Stimulated activated CD4-positive, alpha-beta T cell treated with anti-CD3 and anti-CD28 coated beads, Interleukin-4, amount 100 ng/mL, for 4 hours (primary cell): ENCODE measurements around the gene BTBD6.

Experiments
- DNase-seq, 2 experiments: peaks; one replicate each; pipeline ENCODE4 v3.0.0-alpha.2; 2020

BTBD6 gene

DNA sequence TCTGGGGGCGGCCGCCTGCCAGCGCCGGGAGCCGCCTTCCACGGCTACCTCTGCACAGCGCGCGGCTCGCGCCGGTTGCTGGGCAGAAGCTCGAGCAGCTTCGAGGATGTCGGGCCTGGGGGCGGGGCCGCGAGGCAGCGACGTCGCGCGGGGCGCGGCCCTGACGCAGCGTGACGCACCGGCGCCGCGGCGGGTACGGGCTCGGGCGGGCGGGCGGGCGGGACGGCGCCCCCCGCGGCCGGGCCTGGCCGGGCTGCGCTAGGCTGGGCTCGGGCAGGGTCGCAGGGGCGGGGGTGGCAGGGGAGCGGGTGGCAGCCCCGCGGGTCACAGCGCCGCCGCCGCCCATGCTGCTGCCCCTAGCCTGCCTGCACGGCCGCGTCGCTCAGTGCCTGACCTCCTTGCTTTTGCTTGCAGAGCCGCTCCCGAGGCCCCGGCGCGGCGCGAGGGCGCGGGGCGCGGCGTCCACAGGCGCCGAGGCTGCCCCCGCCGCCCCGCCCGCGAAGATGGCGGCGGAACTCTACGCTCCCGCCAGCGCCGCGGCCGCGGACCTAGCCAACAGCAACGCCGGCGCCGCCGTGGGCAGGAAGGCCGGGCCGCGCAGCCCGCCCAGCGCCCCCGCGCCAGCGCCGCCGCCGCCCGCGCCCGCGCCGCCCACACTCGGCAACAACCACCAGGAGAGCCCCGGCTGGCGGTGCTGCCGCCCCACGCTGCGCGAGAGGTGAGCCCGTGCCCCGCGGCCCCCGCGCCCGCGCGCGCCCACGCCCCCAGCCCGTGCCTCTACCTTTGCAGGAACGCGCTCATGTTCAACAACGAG, at the start of gene BTBD6:
BTBD6 (plus strand) TSS at position 166 of the 814 bp plus-strand sequence; CDS start at position 345, 179 bp downstream.
- DNase-seq, result peak; percentile 86 to 88

DNA sequence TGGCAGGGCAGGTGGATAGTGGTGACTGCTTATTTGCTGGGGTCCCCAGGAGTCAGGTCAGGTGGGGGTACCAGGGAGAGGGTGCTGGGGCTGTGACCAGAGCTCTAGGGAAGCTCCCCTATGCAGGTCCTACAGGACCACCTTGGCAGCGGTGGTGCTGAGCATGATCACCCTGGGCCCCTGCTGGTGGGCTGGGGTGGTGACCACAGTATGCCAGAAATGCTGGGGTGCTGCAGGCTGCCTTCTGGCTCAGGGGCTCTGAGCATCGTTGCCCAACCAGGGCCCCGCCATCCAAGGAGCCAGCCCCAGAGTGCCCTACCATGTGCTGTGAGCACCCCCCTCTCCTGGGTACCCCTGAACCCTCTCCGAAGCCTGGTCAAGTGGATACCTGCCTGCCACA, 49.7 kb upstream of the BTBD6 start:
- no peak for DNase-seq

DNA sequence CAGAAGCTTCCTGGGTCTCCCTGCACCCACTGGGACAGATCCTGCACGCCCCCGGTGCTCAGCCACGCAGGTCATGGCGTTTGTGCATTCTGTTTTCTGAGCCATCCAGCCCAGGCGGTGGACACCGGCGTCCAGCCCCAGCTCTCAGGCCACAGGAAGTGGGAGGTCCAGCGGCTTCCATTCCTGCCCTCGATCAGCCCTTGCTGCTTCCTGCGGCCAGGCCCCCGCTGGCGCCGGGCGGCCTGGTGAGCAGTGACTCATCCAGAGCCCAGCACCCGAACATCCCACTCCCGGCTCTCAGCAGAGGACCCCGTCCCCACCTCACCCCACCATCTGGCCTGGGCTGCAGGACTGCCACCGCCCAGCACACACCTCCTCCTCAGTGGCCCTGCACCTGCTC, 49.2 kb upstream of the BTBD6 start:
- no peak for DNase-seq

DNA sequence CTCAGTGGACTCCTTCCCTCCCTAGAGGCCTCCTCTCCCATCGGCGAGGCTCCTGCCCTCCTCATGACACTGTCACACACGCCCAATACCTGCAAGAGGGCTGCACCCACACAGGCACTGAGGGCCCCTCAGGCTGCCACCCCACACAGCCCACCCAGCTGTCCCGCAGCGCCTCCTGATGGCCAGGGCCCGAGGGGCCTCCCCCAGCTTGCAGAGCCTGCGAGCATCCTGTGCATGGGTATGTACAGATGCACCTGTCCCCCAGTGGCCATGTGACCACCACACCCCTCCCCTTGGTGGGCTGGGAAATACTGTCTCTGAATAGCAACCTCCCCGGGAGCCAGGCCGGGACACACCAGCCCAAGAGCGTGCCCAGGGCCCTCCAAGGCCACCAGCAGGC, 48.3 kb upstream of the BTBD6 start:
- no peak for DNase-seq

DNA sequence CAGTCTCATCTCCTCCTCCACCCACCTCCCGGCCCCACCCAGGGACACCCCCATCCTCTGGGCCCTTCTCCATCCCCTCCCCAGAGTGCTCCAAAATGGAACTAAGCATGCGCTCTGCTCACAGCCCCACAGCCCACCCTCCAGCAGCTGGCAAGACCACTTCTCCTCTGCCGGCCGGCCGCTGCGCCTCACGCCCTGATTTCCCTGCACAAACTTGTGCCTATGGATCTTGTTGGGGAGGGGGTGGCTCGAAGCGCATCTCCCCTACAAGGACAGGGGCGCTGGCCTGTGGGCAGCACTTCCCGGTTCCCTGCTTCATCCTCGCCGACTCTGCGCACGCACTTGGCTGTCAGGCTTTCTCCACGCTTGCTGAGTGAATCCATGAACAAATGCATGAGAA, 47.7 kb upstream of the BTBD6 start:
- no peak for DNase-seq

DNA sequence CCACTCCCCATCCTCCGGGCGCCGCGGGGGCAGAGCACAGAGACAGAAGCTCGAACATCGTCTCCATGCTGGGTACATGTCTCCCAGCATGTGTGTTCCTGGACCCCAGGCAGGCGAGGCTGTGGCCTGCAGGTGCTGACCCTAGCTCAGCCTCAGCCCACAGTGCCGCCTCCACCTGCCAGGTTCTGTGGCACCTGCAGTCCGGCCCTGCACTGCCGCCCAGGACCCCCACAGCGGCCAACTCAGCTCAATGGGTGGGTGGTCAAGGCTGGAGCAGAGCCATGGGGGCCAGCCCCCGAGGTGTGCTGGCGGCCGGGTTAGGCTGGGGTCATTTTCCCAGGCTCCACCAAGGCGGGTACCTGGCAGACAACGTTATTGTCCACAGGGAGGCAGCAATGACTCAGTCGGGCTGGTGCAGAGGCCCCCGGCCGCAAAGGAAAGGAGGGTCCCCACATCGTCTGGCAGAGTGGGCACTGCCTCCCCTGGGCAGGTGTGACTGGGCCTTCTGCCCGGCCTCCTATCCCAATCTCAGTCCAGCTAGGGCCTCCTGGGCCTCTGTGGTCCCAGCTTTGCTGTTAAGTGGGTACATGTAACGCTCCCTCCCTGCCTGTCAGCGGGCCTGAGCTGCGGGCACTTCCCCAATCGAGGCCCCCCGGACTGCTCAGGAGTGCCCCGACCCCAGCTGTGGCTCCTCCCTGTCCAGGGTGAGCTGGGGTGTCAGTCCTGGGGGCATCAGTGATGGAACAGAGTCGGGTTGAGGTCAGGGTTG, 47.0 kb upstream of the BTBD6 start:
- DNase-seq, result no peak

DNA sequence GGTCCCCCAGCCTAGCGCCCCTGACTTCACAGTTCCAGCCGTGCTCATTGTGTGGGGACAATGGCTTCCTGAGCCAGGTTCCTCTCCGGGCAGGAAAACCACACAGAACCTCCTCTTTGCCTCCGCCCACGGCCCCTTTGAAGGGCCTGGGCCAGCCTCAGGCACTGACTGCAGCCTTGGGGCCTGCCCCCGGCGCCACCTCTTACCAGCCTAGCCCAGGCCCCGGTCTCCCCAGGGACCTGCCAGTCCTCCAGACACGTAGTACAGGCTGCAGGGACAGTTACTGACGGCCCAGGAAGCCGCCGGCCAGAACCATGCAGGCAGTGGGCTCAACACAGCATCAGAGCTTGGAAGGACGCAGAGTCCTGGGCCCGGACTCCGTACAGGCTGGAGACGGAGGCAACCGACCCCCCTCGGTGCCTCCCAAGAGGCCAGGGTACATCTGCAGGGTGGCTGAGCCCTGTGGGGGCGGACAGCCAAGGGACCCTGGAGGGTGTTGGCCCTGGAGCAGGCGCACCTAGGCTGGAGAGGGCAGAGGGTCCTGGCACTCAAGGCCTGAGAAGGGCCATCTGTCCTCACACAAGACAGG, 46.3 kb upstream of the BTBD6 start:
- DNase-seq, result no peak

DNA sequence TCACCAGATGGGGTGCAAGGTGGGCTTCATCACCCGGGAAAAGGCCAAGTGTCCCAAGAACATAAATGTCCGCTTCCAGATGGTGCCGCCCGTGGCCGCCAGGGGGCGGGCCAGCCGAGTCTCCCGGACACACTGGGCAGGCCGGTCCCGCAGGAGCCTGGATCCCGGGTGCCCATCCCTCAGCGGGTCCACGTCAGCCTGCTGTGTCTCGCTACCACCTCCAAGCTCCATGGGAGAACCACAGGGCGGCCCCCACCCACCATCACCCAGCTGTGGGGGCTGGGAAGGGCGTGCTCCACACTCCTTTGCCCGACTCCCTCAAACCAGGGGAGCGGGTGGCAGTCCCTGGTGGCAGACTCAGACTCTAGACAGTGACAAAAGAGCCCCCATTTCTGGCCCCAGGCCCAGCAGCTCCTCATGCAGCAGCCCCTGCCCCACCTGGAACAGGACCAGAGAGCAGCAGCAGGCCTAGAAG, 45.2 kb upstream of the BTBD6 start:
- DNase-seq, result peak; percentile 32 to 63

DNA sequence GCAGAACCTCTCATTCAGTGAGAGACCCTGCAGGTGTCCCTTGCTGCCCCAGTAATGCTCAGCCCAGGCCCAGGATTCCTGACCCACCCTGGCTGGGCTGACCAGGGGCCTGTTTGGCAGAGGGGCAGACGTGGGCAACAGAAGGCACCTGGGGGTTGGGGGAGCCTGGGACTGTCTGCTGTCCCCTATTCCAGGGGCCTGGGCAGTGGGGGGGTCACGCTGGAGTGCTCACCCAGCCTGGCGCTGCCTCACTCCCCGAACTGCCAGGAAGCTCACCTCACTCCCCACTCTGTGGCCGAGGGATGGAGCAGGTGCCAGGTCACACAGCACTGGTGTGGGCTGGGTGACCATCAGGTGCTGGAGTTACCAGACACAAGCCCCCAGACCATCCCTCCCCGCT, 44.6 kb upstream of the BTBD6 start:
- no peak for DNase-seq

DNA sequence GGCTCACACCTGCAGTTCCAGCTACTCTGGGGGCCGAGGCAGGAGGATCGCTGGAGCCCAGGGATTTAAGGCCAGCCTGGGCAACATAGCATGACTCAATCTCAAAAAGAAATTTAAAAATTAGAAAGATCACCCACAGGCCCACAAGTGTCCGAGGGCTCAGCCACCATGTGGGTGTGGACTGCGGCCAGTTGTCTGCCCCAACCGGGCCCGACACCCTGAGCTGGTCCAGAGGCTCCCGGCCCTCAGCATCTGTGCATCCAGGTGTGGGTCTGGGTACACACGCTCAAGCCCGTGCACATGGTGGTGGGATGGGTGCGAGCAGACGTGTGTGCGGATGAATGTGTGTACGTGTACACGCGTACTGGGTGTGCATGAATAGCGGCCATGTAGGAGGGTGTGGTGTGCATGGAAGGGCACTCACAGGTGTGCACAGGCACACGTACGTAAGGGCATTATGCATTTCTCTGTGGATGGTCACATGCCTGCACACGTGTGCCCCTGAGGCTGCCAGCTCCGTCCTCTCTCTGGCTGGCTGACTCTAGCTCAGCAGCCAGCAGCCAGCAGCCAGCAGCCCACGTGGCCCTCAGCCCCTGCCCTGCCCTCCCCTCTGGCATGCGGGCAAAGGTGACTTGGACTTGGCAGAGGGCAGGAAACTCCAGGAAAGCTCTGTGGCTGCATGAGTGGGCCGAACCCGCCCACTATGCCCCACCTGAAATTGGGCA, 44.0 kb upstream of the BTBD6 start:
- DNase-seq, result no peak

DNA sequence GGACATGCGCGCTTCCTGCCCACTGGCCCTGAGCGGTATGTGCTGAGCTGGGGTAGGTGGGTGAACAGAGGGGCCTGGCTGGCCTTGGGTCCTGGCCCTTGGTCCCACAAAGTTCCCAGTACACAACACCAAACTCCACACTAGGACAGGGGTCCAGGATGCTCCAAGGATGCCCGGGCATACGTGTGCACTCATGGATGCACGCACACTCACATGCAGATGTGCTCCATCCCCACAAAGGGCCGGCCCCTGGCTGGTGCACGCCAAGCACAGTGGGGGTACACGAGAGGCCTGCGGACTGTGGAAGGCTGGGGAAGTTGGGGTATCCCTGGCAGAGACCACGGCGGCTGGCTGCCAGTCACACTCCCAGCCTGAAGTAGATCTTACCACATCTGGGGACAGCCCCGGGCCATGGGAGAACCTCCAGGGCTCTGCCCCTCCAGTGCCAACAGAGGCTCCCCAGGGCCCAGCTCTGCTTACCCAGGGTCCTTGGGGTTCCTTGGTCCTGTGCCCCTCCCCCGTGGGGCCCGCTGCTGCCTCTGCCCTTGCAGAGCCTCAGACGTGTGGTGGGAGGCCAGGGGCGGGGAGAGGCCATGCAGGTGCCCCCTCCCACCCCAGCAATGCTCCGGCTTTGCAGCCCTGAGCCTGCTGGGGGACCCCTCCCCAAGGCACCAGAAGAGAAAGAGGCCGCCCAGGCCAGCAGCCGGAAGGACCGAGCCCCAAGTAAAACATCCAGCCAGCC, 43.2 kb upstream of the BTBD6 start:
- DNase-seq, result no peak

DNA sequence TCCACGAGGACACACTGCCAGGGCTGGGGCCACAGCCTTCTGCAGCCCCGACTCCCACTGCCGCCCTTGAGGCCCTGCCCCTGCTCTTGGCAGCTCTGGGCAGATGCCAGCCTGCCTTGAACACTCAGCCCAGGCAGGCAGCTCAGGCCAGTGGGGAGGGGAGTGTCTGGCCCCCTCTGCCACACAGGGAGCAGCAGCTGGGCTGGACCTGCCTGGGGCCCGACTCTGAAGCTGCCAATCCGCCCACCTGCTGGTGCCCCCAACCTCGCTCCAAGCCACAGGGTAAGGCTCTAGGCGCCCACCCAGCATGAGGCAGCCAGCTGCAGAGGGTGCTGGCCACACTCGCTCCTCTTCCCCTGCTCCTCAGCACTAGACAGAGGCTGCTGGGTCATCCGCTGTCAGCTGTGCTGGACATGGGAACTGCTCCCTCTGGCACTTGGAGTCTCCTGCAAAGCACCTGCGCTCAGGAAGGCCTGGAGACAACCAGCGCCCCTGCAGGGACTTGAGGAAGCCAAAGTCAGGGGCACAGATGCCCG, 42.6 kb upstream of the BTBD6 start:
- no peak for DNase-seq

DNA sequence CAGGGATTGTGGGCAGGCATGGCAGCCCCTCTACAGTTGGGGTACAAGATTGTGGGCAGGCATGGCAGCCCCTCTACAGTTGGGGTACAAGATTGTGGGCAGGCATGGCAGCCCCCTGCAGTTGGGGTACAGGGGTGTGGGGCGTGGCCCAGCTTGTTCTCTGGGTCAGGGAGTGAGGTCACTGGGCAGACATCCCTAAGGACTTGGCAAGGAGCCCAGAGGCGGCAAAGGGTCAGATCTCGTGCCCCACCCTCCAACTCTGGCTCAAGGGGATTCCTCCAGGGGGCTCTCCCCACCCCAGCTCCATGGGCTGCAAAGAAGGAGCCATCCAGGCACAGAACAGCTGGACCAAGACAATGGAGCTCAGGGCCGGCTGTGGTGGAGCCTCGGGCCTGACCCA, 41.5 kb upstream of the BTBD6 start:
- no peak for DNase-seq

DNA sequence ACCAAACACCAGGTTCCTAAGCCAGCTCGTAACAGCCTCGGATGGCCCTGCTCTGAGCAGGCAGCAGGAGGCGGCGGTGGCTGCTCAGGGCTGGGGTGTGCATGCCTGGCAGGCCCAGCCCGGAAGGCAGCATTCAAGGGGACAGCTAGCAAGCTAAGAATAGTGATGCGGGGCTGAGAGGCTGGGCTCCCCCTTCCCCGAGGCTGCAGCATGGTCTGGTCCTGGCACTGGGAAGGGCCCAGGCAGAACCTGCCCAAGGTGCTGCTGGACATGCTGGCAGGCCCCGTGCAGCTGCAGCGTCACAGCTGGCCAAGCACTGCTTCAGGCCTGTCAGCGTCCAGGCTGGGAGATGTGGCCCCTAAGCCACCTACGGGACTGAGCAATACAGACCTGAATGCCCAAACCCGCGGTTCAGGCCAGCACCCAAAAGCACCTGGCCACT, 40.9 kb upstream of the BTBD6 start:
- DNase-seq, result no peak

DNA sequence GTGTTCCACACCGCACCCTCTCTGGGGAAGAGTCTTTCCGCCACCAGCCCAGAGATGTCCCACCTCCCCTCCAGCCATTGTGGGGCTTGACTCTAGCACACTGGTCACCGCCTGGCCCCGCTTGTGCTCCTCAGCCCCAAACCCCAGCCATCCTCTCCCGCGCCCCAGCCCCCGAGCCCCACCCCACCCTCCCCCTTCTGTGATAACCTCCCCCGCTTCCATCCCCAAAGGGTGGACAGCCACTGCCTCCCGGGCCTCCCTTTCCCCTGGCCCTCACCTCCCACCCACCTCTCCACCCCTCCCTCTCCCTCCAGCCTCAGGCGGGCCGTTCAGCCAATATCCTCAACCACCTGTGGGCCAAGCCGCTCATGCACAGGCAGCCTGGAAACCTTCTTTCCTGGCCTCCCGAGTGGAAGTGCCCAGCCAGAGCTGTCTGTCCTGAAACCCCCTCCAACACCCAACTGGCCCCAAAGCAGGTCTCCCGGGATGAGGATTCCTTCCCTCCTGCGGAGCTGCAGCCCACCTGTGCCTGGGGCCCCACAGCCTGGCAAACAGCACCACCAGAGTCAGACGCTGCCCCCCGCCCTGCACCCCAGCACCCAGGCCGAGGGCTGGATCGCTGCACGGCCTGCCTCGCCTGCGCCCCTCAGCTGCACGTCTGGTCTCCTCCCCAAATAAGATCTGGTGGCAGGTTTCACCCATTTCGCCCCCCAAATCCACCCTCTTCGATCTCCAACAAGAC, 40.2 kb upstream of the BTBD6 start:
- no peak for DNase-seq

DNA sequence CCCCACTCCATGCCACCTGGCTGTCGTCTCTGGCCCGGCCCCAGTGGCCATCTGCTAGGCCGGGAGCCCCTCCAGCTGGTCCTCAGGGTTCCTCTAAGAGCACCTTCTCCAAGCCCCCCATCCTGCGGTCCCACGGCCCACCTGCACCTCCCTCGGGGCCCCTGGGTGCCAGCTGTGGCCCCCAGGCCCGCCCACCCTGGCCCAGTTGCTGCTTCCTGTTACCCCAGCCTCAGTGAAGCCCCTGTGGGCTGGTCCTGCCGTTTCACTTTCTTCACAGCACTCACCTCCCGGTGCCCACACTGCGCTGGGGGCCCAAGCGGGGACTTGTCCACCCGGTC, 39.6 kb upstream of the BTBD6 start:
- DNase-seq, result no peak

DNA sequence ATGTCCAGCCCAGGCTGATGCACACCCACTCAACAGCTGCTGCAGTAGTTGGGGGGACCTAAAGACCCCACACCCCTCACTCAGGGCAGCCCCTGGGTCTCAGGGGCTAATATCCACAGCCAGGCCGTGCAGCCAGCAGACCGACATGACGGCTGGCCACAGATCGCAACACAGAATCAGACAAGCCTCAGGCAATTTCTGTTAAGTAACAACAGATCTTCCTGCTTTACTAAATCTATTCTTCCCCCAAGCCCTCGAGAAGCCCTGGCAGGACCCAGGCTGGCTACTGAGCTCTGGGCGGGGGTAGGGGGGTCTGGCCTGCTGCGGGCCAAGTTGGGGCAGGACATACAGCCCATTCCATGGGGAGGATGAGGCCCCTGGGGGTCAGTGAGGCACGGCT, 39.2 kb upstream of the BTBD6 start:
- DNase-seq, result no peak

DNA sequence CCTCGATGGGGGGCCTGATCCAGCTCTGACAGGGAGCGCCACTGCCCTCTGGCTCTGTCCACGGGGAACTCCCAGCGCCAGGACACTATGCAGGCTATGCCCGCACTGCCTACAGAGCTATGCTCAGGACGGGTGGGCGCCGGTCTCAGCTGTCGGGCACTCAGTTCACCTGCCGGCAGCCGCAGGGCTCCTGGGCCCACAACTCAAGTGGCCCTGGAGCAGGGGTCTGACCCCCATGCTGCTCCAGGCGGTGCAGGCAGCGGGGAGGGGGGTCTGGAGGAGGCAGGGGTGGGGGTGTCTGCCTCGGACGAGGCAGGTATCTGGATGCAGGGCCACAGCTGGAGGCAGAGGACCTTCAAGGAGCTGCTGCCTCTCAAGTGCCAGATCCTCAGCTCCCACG, 38.7 kb upstream of the BTBD6 start:
- DNase-seq, result no peak

DNA sequence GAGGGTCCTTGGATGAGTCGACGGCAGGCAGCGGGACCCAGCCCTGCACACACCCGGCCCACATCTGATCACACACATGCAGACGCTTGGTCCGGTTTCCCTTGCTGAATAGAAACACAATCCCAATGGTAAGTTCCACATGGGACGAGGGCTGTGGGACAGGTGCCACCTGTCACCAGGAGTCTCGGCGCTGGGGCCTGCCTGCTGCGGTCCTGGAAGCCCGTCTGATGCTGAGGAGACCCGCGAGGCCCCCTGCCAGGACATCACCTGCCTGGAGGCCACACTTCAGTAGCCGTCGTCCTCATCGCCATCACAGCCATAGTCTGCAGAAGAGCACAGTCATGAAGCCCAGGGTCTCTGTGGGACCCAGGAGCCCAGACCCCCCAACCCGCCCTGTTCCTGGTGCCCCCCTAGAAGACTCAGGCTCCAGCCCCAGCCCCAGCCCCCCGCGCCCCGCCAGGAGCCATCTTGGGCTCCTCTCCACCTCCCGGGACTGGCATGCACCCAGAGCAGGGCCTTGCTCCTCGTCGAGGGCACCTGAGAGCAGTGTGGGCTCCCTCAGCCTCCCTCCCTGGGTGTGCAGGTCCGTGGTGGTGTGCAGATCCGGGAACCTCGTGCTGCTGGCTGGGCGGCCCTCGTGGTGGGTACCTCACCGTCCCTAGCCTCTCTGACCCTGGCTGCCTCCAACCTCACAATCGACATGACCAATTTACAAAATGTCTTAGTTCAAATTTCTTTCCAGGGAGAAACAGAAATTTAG, 37.9 kb upstream of the BTBD6 start:
- no peak for DNase-seq

DNA sequence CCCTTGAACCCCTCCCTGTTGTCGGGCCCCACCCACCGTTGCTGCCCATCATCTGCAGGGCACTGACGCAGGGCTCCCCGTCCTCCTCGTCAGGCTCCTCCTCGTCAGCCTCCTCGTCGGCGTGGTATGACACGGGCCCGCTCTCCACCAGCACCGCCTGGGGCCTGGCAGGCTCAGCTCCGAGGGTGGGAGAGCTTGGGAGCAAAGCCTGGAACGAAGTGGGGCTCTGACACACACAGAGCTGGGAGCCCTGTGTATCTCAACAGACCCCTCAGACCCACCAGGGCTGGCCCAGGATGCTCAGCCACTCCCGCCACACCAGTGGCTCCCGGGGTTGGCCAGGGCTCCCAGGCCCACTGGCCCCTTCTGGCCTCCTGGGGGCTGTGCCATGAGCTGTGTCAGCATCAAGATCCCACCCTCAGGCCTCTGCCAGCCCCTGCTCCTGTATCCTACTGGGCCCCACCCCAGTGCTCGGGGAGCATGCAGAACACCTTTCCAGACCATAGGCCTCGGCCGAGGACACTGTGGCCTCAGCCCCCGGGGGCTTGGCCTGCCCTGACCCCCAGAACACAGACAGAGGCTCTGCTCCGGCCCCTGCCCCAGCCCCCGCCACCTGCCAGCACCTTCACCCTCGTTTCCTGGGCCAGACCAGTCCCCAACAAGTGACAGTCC, 37.1 kb upstream of the BTBD6 start:
- no peak for DNase-seq
